Epithelial cell of proximal tubule (primary cell): ENCODE measurements around the gene RAB34. TPM values are rescaled to one million over a fixed set of nuclear protein-coding genes. Genes with fewer than 3 reads are reported as not detected.

Experiments used
- DNase-seq: peaks from one replicate; pipeline ENCODE4 v3.0.0-alpha.2; 2011; ENCODE audit warnings: low read depth
- H3K4me3 ChIP-seq: 2 replicates; pipeline ENCODE4 v1.5.1; 2011; ENCODE audit warnings: low read depth, mild to moderate bottlenecking, low read length
- total RNA-seq: library from RNA; depleted of rRNA; stranded (reverse); fragments of >200 nt; gene quantifications from 2 replicates; pipeline ENCODE4 v1.2.3, GENCODE V29; 2015
- TF ChIP-seq, protein P1 (sequence below): conservative IDR thresholded peaks from 2 replicates; pipeline ENCODE4 v1.5.1; 2012; ENCODE audit warnings: low read depth, mild to moderate bottlenecking, low read length

RAB34 gene
- total RNA-seq, 1 donor from 2014 or later, result 649 TPM

DNA sequence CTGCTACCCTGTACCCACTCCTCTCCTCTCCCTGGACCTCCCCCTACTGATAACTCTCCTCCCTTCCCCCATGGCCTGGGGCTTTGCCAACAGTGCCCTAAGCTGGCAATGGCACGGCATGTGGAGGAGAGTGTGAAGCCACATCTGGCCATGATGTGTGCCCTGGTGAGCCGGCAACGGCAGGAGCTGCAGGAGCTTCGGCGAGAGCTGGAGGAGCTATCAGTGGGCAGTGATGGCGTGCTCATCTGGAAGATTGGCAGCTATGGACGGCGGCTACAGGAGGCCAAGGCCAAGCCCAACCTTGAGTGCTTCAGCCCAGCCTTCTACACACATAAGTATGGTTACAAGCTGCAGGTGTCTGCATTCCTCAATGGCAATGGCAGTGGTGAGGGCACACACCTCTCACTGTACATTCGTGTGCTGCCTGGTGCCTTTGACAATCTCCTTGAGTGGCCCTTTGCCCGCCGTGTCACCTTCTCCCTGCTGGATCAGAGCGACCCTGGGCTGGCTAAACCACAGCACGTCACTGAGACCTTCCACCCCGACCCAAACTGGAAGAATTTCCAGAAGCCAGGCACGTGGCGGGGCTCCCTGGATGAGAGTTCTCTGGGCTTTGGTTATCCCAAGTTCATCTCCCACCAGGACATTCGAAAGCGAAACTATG lies 31.3 kb upstream of the RAB34 start:
- DNase-seq, result no peak
- H3K4me3 ChIP-seq, result no peak overlapping the region
- TF ChIP-seq, protein P1, sequence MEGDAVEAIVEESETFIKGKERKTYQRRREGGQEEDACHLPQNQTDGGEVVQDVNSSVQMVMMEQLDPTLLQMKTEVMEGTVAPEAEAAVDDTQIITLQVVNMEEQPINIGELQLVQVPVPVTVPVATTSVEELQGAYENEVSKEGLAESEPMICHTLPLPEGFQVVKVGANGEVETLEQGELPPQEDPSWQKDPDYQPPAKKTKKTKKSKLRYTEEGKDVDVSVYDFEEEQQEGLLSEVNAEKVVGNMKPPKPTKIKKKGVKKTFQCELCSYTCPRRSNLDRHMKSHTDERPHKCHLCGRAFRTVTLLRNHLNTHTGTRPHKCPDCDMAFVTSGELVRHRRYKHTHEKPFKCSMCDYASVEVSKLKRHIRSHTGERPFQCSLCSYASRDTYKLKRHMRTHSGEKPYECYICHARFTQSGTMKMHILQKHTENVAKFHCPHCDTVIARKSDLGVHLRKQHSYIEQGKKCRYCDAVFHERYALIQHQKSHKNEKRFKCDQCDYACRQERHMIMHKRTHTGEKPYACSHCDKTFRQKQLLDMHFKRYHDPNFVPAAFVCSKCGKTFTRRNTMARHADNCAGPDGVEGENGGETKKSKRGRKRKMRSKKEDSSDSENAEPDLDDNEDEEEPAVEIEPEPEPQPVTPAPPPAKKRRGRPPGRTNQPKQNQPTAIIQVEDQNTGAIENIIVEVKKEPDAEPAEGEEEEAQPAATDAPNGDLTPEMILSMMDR, result no peak

DNA sequence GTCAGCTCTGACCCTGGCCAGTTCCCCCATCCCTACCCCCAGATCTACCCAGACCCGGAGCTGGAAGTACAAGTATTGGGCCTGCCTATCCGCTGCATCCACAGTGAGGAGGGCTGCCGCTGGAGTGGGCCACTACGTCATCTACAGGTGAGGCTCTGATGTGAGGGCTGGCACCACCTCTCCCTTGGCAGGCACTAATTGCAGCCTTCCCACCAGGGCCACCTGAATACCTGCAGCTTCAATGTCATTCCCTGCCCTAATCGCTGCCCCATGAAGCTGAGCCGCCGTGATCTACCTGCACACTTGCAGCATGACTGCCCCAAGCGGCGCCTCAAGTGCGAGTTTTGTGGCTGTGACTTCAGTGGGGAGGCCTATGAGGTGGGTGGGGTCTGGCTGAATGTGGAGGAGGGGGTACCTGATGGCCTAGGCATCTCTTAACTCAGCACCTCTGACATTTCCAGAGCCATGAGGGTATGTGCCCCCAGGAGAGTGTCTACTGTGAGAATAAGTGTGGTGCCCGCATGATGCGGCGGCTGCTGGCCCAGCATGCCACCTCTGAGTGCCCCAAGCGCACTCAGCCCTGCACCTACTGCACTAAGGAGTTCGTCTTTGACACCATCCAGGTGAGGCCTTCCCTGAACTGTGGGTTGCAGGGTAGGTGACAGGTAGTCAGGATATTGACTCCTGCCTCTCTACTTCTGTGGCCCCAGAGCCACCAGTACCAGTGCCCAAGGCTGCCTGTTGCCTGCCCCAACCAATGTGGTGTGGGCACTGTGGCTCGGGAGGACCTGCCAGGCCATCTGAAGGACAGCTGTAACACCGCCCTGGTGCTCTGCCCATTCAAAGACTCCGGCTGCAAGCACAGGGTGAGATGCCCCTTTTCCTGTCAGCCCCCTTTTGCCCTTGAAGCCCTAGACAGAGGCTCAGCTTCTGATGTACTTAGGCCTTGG lies 30.4 kb upstream of the RAB34 start:
- H3K4me3 ChIP-seq, result no peak overlapping the region
- TF ChIP-seq, protein P1, result no peak
- DNase-seq, result no peak

DNA sequence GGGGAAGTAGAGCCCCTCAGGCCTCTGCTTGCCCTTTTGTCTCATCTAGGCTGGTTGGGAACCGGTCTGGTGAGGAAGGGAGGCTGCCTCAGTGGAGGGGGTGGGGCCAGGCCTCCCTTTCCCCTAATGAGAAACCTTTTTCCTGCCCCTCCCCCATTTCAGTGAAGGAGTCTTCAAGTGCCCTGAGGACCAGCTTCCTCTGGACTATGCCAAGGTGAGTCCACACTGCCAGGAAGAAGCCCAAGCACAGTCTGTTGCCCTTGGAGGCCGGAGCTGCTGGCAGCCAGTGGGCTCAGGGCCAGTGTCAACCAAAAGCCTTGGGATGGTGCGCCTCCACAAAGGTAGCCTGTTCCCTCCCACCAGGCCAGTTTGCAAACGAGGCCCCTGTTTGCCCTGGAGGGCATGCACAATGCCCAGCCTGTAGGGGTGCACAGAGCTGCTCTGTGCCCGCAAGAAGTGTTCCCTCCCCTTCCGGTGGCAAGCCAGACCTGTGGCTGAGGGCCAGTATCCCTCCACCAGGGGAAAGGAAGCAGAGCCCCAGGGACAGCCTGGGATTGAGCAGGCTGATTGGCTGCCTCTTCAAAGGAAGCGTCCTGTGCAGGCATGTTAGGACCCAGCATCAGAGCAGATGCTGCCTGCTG lies 29.5 kb upstream of the RAB34 start:
- peak overlapping the region; percentile 97 for H3K4me3 ChIP-seq
- no peak for DNase-seq
- TF ChIP-seq, protein P1, result no peak

DNA sequence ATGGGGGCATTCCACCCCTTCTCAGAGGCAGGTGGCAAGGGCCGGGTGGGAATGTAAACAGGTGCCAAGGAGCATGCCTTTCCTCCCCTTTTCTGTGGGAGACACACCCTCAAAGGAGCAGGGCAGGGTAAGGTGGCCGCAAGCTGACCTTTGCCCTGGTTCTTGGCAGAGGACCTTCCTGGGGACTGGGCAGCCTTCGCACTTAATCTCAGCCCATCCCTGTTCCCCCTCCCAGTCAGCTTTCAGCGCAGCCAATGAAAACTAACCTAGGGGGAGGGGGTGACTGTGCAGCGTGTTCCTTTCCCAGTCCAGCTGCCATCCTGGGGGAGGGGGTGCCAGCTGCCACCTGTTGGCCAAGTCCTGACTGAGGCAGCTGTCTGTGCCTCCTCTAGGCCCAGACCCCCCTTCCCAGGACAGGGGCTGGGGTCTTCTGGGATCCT lies 29.0 kb upstream of the RAB34 start:
- TF ChIP-seq, protein P1, result peak; percentile 4
- H3K4me3 ChIP-seq, result peak overlapping the region; percentile 97
- DNase-seq, result no peak

DNA sequence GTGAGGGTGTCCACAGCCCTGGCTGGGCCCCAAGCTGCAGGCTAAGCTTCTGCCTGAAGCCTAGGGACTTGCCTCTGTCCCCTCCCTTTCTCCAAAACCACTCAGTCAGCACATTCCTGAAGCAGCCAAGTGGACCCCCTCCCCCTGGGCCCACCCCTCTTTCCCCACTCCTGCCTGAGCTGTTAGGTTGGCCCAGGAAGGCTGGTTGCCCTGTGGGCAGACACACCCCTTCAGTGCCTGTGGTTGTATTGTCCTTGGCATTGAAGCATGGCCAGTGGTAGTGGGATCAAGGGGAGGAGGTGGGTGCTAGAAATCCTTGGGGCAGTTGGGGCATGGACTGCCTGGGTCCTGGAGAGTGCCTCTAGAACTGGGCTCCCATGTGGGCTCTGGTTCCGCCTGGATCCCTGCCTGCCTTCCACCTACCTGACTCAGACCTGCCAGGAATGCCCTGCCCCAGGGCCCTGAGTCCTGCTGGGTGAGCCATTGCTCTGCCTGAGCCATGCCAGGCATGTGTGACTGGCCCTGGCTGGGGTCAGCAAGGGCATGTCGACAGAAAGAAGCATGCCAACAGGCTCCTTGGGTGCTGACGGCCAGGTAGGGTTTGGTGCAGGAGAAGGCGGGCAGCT lies 28.2 kb upstream of the RAB34 start:
- peak overlapping the region; percentile 97 for H3K4me3 ChIP-seq
- DNase-seq, result no peak
- TF ChIP-seq, protein P1, result no peak

DNA sequence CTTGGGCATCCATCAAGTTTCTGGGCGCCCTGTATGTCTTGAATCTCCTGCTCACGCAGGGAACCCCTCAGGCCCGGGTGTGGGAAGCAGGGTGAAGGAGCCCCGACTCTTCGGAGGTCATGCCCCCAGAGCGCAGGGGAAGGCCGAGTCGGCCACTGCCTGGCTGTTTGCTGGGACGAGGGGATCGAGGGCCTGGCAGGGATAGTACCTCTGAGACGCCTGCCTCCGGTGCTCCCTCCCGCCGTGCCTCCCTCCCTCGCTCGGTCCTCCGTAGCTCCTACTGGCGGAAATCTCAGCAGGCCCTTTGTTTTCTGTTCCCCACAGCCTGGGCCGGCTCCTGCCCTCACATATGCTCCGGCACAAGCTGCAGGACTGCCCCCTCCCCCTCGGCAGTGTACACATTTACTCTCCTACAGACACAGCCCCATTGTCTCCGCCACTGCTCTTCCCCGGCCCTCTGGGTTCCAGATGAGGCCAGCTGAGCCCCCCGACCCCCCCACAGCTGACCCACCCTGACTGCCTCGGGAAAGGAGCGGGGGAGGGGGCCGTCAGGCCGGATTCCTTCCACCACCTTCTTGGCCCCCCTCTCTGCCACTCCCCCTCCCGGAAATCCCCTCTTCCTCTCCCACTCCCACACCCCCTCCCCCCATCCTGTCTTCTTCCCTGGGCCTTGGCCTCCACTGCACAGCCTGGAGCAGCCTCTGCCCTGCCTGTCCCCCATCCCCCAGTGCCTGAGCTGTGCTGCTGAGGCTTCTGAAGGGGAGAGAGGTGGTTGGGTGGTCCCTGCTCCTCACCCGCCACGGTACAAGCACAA lies 27.5 kb upstream of the RAB34 start:
- H3K4me3 ChIP-seq, result peak overlapping the region; percentile 97
- no peak for DNase-seq
- TF ChIP-seq, protein P1, result no peak
